ENCODE measurements around the gene HGF.

HGF gene

GRCh38 chr7:81719865-81720264 lies 50.0 kb downstream of the HGF start:
- no peak for DNase-seq (ENCODE audit: low spot score)

- no peak for DNase-seq (ENCODE audit: low spot score)
Observed at GRCh38 chr7:81715984-81716588, 53.8 kb downstream of the HGF start.

- no peak for DNase-seq (ENCODE audit: low spot score)
Observed at GRCh38 chr7:81714306-81714705, 55.5 kb downstream of the HGF start.

- DNase-seq (ENCODE audit: low spot score): no peak
Observed at GRCh38 chr7:81710751-81711150, 59.1 kb downstream of the HGF start.

- DNase-seq (ENCODE audit: low spot score): no peak
Observed at GRCh38 chr7:81709836-81710235, 60.0 kb downstream of the HGF start.

GRCh38 chr7:81707966-81708365 lies 61.9 kb downstream of the HGF start:
- no peak for DNase-seq (ENCODE audit: low spot score)

- DNase-seq (ENCODE audit: low spot score): no peak
Observed at GRCh38 chr7:81707196-81707595, 62.7 kb downstream of the HGF start.

GRCh38 chr7:81705206-81705605 lies 64.6 kb downstream of the HGF start:
- DNase-seq (ENCODE audit: low spot score): no peak

- no peak for DNase-seq (ENCODE audit: low spot score)
Observed at GRCh38 chr7:81704595-81704994, 65.3 kb downstream of the HGF start.

GRCh38 chr7:81698965-81699364 lies 70.9 kb downstream of the HGF start:
- DNase-seq (ENCODE audit: low spot score): no peak

GRCh38 chr7:81694711-81695110 lies 75.1 kb downstream of the HGF start:
- DNase-seq (ENCODE audit: low spot score): no peak

GRCh38 chr7:81693894-81694293 lies 76.0 kb downstream of the HGF start:
- DNase-seq (ENCODE audit: low spot score): no peak

GRCh38 chr7:81693080-81693479 lies 76.8 kb downstream of the HGF start:
- no peak for DNase-seq (ENCODE audit: low spot score)

- no peak for DNase-seq (ENCODE audit: low spot score)
Observed at GRCh38 chr7:81692146-81692905, 77.5 kb downstream of the HGF start.

- no peak for DNase-seq (ENCODE audit: low spot score)
Observed at GRCh38 chr7:81691199-81691821, 78.5 kb downstream of the HGF start.

GRCh38 chr7:81690688-81691087 lies 79.2 kb downstream of the HGF start:
- no peak for DNase-seq (ENCODE audit: low spot score)

- no peak for DNase-seq (ENCODE audit: low spot score)
Observed at GRCh38 chr7:81690251-81690650, 79.6 kb downstream of the HGF start.

GRCh38 chr7:81688622-81689411 lies 81.0 kb downstream of the HGF start:
- DNase-seq (ENCODE audit: low spot score): no peak

- no peak for DNase-seq (ENCODE audit: low spot score)
Observed at GRCh38 chr7:81687062-81687461, 82.8 kb downstream of the HGF start.

- no peak for DNase-seq (ENCODE audit: low spot score)
Observed at GRCh38 chr7:81685270-81685868, 84.5 kb downstream of the HGF start.

GRCh38 chr7:81684514-81685269 lies 85.2 kb downstream of the HGF start:
- DNase-seq (ENCODE audit: low spot score): no peak

Measured in germinal center (tissue), 1 donor.